GM23338 (cell line): ENCODE data around the gene NLGN1.

Experiments
- CREB1 ChIP-seq: fragments of 250-450 bp; sonication (Bioruptor Pico); IDR thresholded peaks from 2 replicates; pipeline ENCODE4 v1.5.0; 2020; ENCODE audit warnings: low read depth, mild to moderate bottlenecking, moderate library complexity
- CTCF ChIP-seq, 2 experiments: fragments of 200-600 bp in 1 of 2; sonication (generic) in 1 of 2; conservative IDR thresholded peaks; 2 replicates each; pipeline versions ENCODE4 v1.5.1 to v1.6.1; 2016 to 2017; ENCODE audit warnings: antibody characterized with exemption in 2 of 2, low read depth in 2 of 2, mild to moderate bottlenecking in 2 of 2, moderate library complexity in 1 of 2
- ETS1 ChIP-seq: IDR thresholded peaks from 2 replicates; pipeline ENCODE4 v1.6.1; 2016; ENCODE audit warnings: antibody characterized with exemption
- EZH2 ChIP-seq: fragments of 200-600 bp; sonication (generic); IDR thresholded peaks from one replicate; pipeline ENCODE4 v1.8.0; 2017; ENCODE audit warnings: antibody characterized with exemption, mild to moderate bottlenecking, low read depth; ENCODE audit not compliant: unreplicated experiment
- EZH2phosphoT487 ChIP-seq: fragments of 200-600 bp; sonication (generic); IDR thresholded peaks from one replicate; pipeline ENCODE4 v1.8.1; 2018; ENCODE audit warnings: antibody characterized with exemption; ENCODE audit not compliant: unreplicated experiment
- REST ChIP-seq: IDR thresholded peaks from one replicate; pipeline ENCODE4 v1.6.1; 2018; ENCODE audit warnings: antibody characterized with exemption; ENCODE audit not compliant: unreplicated experiment

GRCh38 chr3:174251681-174252080, 854.1 kb downstream of the NLGN1 start:
- TF ChIP-seq CTCF (conservative IDR thresholded peaks at IDR 0.05; ENCODE audit: low read depth in 2 of 2) (no peak), ETS1 (no peak), CREB1 (no peak), EZH2 (no peak), EZH2phosphoT487 (no peak), REST (no peak)
